Activated CD8-positive, alpha-beta memory T cell treated with anti-CD3 and anti-CD28 coated beads for 1 hour (primary cell): Measurements from ENCODE around the gene ADAMTSL4.

Source experiments
- DNase-seq, 2 donors: peaks; one replicate each; pipeline ENCODE4 v3.0.0-alpha.2; 2020; ENCODE audit warnings: low read depth in 1 of 2; ENCODE audit errors: extremely low read depth in 1 of 2

Gene ADAMTSL4

GRCh38 chr1:150553392-150554085 is 4.3 kb downstream of the ADAMTSL4 start:
- no peak for DNase-seq

GRCh38 chr1:150554086-150554452 is 4.9 kb downstream of the ADAMTSL4 start:
- no peak for DNase-seq

- DNase-seq: no peak
These were observed 6.2 kb downstream of the ADAMTSL4 start for GRCh38 chr1:150555198-150555970.

- DNase-seq: no peak
These were observed 7.0 kb downstream of the ADAMTSL4 start for GRCh38 chr1:150555971-150556865.

DNA sequence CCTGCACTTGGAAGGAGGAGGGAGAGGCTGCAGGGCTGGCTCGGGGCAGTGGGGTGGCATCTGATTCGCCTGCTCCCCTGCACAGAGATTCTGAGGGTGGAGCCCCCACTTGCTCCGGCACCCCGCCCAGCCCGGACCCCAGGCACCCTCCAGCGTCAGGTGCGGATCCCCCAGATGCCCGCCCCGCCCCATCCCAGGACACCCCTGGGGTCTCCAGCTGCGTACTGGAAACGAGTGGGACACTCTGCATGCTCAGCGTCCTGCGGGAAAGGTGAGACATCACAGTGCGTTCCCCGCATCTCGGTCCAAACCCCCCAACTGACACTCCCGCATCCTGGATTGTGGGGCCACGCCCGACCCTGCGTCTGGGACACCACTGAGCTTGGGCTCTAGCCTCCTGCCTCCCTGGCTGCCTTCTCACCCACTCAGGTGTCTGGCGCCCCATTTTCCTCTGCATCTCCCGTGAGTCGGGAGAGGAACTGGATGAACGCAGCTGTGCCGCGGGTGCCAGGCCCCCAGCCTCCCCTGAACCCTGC is 7.9 kb downstream of the ADAMTSL4 start:
- no peak for DNase-seq

- DNase-seq: no peak
These were observed 8.6 kb downstream of the ADAMTSL4 start for GRCh38 chr1:150557813-150558212.

GRCh38 chr1:150558303-150558704 is 9.1 kb downstream of the ADAMTSL4 start:
- no peak for DNase-seq

GRCh38 chr1:150558761-150559655 is 9.8 kb downstream of the ADAMTSL4 start:
- no peak for DNase-seq

GRCh38 chr1:150559656-150560010 is 10.4 kb downstream of the ADAMTSL4 start:
- DNase-seq: no peak

DNA sequence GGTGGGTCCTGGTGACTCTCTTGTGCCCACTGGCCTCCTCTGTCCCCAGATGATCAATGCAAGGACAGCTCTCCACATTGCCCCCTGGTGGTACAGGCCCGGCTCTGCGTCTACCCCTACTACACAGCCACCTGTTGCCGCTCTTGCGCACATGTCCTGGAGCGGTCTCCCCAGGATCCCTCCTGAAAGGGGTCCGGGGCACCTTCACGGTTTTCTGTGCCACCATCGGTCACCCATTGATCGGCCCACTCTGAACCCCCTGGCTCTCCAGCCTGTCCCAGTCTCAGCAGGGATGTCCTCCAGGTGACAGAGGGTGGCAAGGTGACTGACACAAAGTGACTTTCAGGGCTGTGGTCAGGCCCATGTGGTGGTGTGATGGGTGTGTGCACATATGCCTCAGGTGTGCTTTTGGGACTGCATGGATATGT is 10.8 kb downstream of the ADAMTSL4 start:
- DNase-seq: peak in 1 of 2 donors; percentile 57

DNA sequence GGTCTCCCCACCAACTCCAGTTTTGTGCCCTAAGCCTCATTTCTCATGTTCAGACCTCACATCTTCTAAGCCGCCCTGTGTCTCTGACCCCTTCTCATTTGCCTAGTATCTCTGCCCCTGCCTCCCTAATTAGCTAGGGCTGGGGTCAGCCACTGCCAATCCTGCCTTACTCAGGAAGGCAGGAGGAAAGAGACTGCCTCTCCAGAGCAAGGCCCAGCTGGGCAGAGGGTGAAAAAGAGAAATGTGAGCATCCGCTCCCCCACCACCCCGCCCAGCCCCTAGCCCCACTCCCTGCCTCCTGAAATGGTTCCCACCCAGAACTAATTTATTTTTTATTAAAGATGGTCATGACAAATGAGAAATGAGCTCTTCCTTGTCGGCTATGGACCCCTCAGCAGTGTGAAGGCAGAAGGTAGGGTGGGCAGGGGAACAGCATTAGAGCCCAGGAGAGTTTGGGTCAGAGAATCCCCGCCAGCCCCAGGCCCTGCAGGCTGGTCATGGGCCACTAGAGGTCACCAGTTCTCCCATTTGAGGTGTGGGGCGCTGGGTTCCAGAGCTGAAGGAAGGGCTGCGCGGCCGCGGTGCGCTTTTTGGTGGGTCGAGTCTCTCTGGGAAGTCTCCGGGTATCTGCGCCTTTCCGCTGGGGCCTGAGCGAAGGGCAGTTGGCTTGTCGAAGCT is 11.5 kb downstream of the ADAMTSL4 start:
- peak in 1 of 2 donors; percentile 72 for DNase-seq

GRCh38 chr1:150561254-150561973 is 12.2 kb downstream of the ADAMTSL4 start:
- no peak for DNase-seq

GRCh38 chr1:150561974-150562445 is 12.8 kb downstream of the ADAMTSL4 start:
- DNase-seq: peak; percentile 63 to 71

- no peak for DNase-seq
These were observed 13.5 kb downstream of the ADAMTSL4 start for GRCh38 chr1:150562446-150563339.

DNA sequence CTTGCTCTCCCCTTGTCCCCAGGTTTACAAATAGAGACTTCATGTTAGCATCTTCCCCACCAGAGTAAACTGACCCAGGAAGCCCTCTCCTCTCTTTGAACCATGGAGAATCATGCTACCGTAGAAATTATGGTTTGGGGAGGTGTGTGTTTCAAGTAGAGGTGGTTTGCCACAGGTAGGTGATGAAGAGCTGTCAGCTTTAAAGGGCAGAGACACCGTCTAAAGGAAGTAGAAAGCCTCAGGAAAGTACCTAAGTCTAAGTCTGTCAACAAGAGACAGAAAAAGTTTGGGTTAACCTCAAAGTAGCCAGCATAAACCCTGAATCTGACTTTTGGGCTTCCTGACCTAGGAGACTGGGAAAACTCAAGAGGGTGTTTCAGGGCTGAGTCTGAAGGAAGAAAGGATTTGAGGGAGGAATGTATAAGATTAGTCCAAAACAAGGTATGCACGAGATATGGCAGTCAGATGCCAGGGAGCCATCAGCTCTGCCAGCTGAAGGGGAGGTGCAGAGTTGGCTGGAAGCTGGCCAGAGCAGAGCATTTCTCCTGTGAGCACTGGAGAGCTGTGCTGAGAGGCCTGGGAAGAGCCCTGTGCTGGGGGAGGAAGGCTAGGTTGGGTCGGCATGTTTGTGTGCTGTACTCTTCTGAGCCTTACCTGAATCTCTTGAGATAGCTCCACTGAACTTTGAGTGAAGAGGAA is 14.3 kb downstream of the ADAMTSL4 start:
- no peak for DNase-seq

DNA sequence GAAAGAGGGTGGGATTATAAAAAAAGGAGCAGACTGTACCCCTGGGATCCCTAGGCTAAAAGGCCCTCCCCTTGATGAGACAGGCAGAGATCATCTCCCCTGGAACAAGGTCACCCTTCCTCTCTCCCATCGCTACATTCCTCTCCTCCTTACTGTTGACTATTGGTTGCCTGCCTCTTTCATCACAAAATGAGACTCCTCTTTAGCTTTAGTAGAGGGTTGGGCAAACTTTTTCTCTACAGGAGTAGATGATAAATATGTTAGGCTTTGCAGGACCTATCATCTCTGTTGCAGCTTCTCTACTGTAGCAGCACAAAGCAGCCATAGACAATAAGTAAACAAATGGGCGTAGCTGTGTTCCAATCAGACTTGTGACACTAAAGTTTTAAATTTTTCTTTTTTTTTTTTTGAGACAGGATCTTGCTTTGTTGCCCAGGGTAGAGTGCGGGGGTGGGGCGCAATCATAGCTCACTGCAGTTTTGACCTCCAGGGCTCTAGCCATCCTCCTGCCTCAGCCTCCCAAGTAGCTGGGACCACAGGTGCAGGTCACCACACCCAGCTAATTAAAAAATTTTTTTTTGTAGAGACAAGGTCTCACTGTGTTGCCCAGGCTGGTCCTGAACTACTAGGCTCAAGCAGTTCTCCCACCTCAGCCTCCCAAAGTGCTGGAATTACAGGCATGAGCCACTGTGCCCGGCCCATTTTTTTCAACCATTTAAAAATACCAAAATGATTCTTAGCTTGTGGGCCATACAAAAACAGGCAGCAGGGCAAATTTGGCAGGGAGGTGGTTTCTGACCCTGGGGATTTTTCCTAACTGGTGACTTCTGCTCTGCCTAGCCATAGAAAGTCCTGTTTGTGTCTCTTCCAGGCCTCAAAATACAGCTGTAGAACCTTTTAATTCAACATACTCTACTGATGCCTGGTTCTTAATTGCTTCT is 15.1 kb downstream of the ADAMTSL4 start:
- no peak for DNase-seq
